Activated CD4-positive, alpha-beta memory T cell treated with anti-CD3 and anti-CD28 coated beads, Interleukin-2, amount 10 ng/mL, durations not matched to agents 7 days and 5 days (primary cell): ENCODE results near the gene GNA14. TPM values are rescaled to one million over a fixed set of nuclear protein-coding genes. Genes with fewer than 3 reads are reported as not detected.

Source experiments
- CTCF ChIA-PET: fragments of 350-600 bp; sonication (Branson Sonifier 250); formaldehyde crosslinking; loops from one replicate; lab custom pipeline; 2021; ENCODE audit warnings: antibody characterized with exemption, inconsistent platforms; lab: Charles Lee
- POLR2A ChIA-PET: fragments of 350-600 bp; sonication (Branson Sonifier 250); formaldehyde crosslinking; loops from one replicate; lab custom pipeline; 2021; ENCODE audit warnings: antibody characterized with exemption; lab: Charles Lee
- DNase-seq: peaks from one replicate; pipeline ENCODE4 v3.0.0-alpha.2; 2020
- H3K27ac Mint-ChIP-seq: one replicate; pipeline ENCODE4 v1.8.0; 2021; ENCODE audit warnings: mild to moderate bottlenecking, mixed read lengths
- H3K27me3 Mint-ChIP-seq: one replicate; pipeline ENCODE4 v1.8.0; 2021; ENCODE audit warnings: mixed read lengths
- H3K36me3 Mint-ChIP-seq: one replicate; pipeline ENCODE4 v1.8.0; 2021; ENCODE audit warnings: low read depth, mixed read lengths
- H3K4me1 Mint-ChIP-seq: one replicate; pipeline ENCODE4 v1.8.0; 2021; ENCODE audit warnings: mixed read lengths
- H3K4me3 Mint-ChIP-seq: one replicate; pipeline ENCODE4 v1.8.0; 2021; ENCODE audit warnings: mild to moderate bottlenecking, mixed read lengths
- H3K9me3 Mint-ChIP-seq: one replicate; pipeline ENCODE4 v1.8.0; 2021; ENCODE audit warnings: mixed read lengths
- total RNA-seq, 2 experiments: library from RNA; stranded (reverse); gene quantifications; one replicate each; pipeline ENCODE4 v1.2.3, GENCODE V29; 2021

Gene GNA14
- total RNA-seq, 2 experiments from 2014 or later = not detected

DNA sequence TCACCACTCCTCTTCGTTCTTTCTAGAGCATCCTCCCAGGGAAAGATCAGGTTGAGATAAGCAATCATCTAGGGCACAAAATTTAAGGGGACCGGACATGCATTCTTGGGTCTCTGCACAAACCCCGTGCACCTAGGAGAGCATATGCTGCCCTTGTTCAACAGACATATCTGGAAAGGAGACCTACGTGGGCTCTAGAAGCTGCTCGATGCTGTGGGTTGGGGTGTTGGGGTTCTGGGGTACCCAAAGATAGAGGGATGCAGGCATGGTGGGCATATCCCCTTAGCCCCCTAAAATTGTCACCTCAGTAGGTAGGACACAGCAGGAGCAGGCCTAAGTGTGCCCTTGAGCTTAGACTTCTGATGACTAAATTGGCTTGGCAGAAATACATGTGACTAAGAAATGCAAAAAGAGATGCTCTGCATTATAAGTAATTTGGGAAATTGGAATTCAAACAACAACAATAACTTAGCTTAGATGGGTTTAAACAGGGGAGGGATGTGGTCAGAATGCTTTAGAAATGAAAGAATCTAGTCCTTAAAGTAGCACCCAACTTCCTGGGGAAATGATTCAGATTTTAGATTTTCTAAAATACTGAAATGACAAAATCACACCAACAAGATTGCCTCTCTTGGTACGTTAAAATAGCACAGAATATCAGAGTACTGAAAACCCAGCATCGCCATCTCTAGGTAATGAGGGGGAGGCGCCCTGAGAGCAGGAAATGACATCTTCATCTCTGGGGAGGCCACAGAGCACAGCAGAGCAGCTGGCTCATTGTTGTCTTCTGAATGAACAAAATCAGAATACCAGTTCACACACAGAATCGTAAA, 172.3 kb downstream of the GNA14 start:
- ChIA-PET POLR2A (interaction anchor here (0.9 to 1.8 kb wide), 6 partner anchors 10 to 299 kb away, joined by 3 to 13 read pairs (median 6); partner anchors contain the start of gene VPS13A), CTCF (interaction anchor here (1.0 to 3.6 kb wide), 5 partner anchors 9 to 20 kb away, joined by 3 to 70 read pairs (median 6); no protein-coding TSS in a partner anchor)
- H3K9me3 Mint-ChIP-seq = peaks cover 3% of the 10 kb centered on the region
- peak overlapping the region; percentile 54 for H3K4me3 Mint-ChIP-seq
- peaks cover 40% of the 10 kb centered on the region for H3K4me1 Mint-ChIP-seq
- no peaks in the 10 kb centered on the region for H3K27me3 Mint-ChIP-seq
- peak overlapping the region; percentile 99 for H3K27ac Mint-ChIP-seq
- peak; percentile 75 for DNase-seq
- peaks cover 21% of the 10 kb centered on the region for H3K36me3 Mint-ChIP-seq

DNA sequence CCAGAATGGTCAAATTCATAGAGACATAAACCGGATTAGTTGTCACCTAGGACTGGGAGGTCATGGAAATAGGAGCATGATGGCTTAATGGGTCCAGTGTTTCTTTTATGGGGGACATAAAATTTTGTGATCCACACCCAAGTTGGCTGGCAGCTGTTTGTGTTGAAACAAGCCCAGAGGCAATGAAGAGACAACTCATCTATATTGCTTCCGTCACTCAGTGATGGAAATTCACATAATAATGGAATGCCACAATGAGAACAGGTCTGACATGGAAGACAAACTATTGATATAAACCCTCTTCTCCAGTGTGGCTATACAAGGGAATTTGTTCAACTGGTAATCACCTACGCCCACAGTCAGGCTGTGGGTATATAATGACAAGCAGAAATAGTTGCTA, 173.2 kb downstream of the GNA14 start:
- Mint-ChIP-seq H3K36me3 (peaks cover 21% of the 10 kb centered on the region), H3K27me3 (no peaks in the 10 kb centered on the region), H3K4me3 (no peak overlapping the region), H3K27ac (peak overlapping the region; percentile 99), H3K9me3 (peaks cover 3% of the 10 kb centered on the region), H3K4me1 (peaks cover 40% of the 10 kb centered on the region)
- ChIA-PET POLR2A (interaction anchor here (1.8 kb wide), 1 partner anchor 18 kb away, joined by 6 read pairs; no protein-coding TSS in a partner anchor), CTCF (interaction anchor here (3.6 kb wide), 1 partner anchor 19 kb away, joined by 70 read pairs; no protein-coding TSS in a partner anchor)
- DNase-seq = no peak

DNA sequence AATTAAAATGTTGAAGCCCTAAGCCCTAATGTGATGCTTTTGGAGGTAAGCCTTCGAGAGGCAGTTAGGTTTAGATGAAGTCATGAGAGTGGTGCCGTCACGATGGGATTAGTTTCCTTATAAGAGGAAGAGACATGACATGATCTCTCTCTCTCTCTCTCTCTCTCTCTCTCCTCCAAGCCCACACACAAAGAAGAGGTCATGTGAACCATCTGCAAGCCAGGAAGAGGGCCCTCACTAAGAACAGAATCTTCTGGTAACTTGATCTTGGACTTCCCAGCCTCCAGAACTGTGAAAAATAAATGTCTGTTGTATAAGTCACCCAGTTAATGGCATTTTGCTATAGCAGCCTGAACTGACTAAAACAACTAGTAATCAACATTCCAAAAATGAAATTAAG, 175.5 kb downstream of the GNA14 start:
- peaks cover 3% of the 10 kb centered on the region for H3K9me3 Mint-ChIP-seq
- peaks cover 37% of the 10 kb centered on the region for H3K4me1 Mint-ChIP-seq
- POLR2A ChIA-PET = no interaction called here
- DNase-seq = no peak
- H3K27ac Mint-ChIP-seq = no peak overlapping the region
- no peaks in the 10 kb centered on the region for H3K27me3 Mint-ChIP-seq
- CTCF ChIA-PET = interaction anchor here (1.2 to 1.8 kb wide), 2 partner anchors 10 to 16 kb away, joined by 4 to 10 read pairs; no protein-coding TSS in a partner anchor
- no peak overlapping the region for H3K4me3 Mint-ChIP-seq
- H3K36me3 Mint-ChIP-seq = peaks cover 14% of the 10 kb centered on the region

DNA sequence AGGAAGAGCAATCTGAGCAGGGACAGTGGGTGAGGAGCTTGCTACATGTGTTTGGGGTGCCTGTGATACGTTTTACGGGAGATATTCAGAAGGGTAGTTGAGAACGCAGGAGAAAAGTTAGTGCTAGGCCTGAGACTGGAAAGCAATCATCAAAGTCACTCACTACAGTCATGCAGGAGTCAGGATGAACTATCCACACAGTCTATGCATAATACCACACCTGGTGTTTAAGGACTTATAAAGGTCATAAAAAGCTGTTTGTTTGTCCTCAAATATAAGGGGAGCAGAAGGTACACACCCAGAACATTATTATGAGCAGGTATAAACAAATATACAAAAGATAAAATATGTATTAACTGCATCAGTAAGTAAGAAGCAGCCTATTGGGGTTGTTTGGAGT, 176.6 kb downstream of the GNA14 start:
- ChIA-PET POLR2A (no interaction called here), CTCF (interaction anchor here (0.6 to 1.2 kb wide), 3 partner anchors 9 to 26 kb away, joined by 3 to 4 read pairs (median 3); no protein-coding TSS in a partner anchor)
- Mint-ChIP-seq H3K4me3 (no peak overlapping the region), H3K4me1 (peaks cover 32% of the 10 kb centered on the region), H3K27me3 (no peaks in the 10 kb centered on the region), H3K9me3 (peaks cover 3% of the 10 kb centered on the region), H3K36me3 (peaks cover 9% of the 10 kb centered on the region), H3K27ac (no peak overlapping the region)
- no peak for DNase-seq

DNA sequence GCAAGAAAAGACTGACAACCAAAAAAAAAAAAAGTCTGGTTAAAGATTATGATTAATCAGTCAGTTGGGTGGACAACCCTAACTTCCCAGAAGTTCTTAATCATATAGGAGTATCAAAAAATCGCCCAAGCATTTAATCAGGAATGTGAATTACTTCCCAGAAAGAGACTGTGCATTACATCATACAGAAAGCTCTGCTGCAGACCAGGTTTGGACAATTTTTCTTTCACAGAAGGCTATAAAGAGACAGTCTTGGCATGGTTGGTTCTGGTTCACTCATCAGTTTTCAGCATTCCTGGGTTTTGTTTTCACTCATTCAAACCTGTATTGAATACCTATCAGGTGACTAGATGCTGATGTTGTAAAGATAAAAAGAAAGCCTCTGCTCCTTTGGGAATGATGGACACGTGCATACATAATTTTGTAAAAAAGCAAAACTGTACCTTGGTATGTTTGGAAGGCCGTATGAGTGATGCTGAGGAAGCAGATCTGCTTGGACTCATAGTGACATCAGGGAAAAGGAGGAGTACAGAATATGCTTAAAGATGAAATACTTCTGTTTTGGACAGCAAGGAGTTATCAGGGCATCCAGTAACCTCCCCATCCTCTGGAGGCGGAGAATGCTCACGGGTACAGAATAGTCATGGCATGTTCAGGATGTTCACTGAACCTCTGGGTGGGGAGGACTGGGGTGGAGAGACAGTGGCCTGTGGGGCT, 178.4 kb downstream of the GNA14 start:
- DNase-seq = no peak
- H3K4me3 Mint-ChIP-seq = no peak overlapping the region
- POLR2A ChIA-PET = no interaction called here
- H3K27ac Mint-ChIP-seq = no peak overlapping the region
- CTCF ChIA-PET = interaction anchor here (1.2 to 4.4 kb wide), 2 partner anchors 13 kb away, joined by 4 to 35 read pairs; no protein-coding TSS in a partner anchor
- H3K36me3 Mint-ChIP-seq = peaks cover 9% of the 10 kb centered on the region
- peaks cover 19% of the 10 kb centered on the region for H3K4me1 Mint-ChIP-seq
- peaks cover 3% of the 10 kb centered on the region for H3K27me3 Mint-ChIP-seq
- H3K9me3 Mint-ChIP-seq = peaks cover 3% of the 10 kb centered on the region

DNA sequence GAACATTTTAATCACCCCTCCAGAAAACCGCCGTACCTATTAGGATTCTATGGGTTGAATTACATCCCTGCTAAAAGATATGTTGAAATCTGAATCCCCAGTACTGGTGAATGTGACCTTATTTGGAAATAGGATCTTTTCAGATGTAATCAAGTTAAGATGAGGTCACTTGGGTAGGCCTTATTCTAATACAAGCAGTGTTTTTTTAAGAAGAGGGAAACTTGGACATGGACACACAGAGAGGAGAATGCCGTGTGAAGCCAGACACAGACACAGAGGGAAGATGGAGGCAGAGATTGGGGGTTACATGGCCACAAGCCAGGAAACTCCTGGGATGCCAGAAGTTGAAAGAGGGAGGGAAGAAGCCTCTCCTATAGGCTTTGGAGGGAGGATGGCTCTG, 183.5 kb downstream of the GNA14 start:
- DNase-seq = no peak
- POLR2A ChIA-PET = no interaction called here
- peaks cover 13% of the 10 kb centered on the region for H3K4me1 Mint-ChIP-seq
- CTCF ChIA-PET = interaction anchor here (1.9 kb wide), 1 partner anchor 22 kb away, joined by 6 read pairs; no protein-coding TSS in a partner anchor
- no peaks in the 10 kb centered on the region for H3K36me3 Mint-ChIP-seq
- peaks cover 5% of the 10 kb centered on the region for H3K27me3 Mint-ChIP-seq
- H3K9me3 Mint-ChIP-seq = no peaks in the 10 kb centered on the region
- no peak overlapping the region for H3K4me3 Mint-ChIP-seq
- H3K27ac Mint-ChIP-seq = no peak overlapping the region

DNA sequence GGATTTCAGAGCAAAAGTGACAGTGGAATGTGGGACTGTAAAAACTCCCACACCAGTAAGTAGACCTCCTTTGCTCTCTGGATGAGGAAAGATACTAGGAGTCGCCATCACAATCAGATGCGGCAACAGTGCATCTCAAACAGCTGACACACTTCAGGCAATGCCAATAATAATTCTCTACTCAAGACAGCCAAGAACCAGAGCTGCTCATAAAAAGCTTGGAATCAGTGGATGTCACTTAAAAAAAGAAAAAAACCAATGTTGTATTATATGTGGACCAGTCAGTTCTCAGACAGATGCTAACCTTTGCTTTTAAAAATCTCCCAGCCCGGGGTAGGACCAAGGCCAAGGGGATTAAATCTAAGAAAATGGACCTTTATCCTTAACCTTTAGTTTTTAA, 185.0 kb downstream of the GNA14 start:
- no peaks in the 10 kb centered on the region for H3K36me3 Mint-ChIP-seq
- H3K27me3 Mint-ChIP-seq = peaks cover 5% of the 10 kb centered on the region
- H3K4me1 Mint-ChIP-seq = peaks cover 15% of the 10 kb centered on the region
- ChIA-PET POLR2A (no interaction called here), CTCF (interaction anchor here (1.3 kb wide), 1 partner anchor 9 kb away, joined by 4 read pairs; no protein-coding TSS in a partner anchor)
- H3K27ac Mint-ChIP-seq = no peak overlapping the region
- H3K9me3 Mint-ChIP-seq = no peaks in the 10 kb centered on the region
- H3K4me3 Mint-ChIP-seq = no peak overlapping the region
- DNase-seq = no peak

DNA sequence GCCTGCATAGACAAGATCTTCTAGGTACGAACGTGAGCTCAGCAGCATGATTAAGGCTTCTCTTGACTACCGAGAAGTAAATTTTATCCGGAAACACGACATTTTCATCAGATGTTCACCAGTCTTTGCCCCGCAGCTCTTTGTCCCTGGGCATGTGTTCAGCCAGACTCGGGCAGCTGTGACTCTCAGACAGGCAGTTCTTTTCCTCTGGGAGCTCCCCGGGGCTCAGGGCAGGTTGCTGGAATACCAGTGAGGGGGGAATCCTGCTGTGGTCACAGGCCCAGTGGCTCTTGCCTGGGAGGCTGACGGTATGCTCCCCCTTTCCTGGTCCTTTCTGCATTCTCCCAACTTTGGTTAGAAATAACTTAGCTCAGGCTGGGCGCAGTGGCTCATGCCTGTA, 186.1 kb downstream of the GNA14 start:
- Mint-ChIP-seq H3K27me3 (peaks cover 5% of the 10 kb centered on the region), H3K4me3 (no peak overlapping the region), H3K36me3 (no peaks in the 10 kb centered on the region), H3K9me3 (no peaks in the 10 kb centered on the region), H3K27ac (no peak overlapping the region), H3K4me1 (peaks cover 18% of the 10 kb centered on the region)
- no peak for DNase-seq
- ChIA-PET POLR2A (no interaction called here), CTCF (interaction anchor here (1.3 kb wide), 1 partner anchor 10 kb away, joined by 4 read pairs; no protein-coding TSS in a partner anchor)

DNA sequence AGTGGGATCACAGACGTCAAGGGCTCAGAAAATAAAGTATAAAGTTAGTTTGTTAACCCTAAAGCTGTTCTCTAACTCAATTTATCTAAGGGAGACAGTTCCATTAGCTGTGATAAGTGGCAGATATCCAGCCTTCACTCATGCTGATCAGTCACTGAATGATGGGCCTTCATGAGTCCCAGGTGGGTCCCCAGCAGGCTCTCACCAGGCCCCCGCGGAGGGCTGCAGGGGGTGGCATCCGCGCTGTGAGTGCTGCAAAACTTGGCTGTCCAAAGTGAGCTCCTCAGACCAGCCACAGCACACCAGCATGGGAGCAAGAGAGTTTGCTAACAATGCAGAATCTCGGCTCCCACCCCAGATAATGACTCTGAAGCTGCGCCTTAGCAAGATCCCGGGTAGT, 187.2 kb downstream of the GNA14 start:
- Mint-ChIP-seq H3K4me1 (peaks cover 9% of the 10 kb centered on the region), H3K36me3 (no peaks in the 10 kb centered on the region), H3K4me3 (no peak overlapping the region), H3K9me3 (no peaks in the 10 kb centered on the region), H3K27ac (no peak overlapping the region), H3K27me3 (peaks cover 5% of the 10 kb centered on the region)
- ChIA-PET POLR2A (interaction anchor here (1.0 kb wide), 1 partner anchor 28 kb away, joined by 4 read pairs; no protein-coding TSS in a partner anchor), CTCF (interaction anchor here (8.6 kb wide), 1 partner anchor 28 kb away, joined by 161 read pairs; no protein-coding TSS in a partner anchor)
- DNase-seq = no peak

DNA sequence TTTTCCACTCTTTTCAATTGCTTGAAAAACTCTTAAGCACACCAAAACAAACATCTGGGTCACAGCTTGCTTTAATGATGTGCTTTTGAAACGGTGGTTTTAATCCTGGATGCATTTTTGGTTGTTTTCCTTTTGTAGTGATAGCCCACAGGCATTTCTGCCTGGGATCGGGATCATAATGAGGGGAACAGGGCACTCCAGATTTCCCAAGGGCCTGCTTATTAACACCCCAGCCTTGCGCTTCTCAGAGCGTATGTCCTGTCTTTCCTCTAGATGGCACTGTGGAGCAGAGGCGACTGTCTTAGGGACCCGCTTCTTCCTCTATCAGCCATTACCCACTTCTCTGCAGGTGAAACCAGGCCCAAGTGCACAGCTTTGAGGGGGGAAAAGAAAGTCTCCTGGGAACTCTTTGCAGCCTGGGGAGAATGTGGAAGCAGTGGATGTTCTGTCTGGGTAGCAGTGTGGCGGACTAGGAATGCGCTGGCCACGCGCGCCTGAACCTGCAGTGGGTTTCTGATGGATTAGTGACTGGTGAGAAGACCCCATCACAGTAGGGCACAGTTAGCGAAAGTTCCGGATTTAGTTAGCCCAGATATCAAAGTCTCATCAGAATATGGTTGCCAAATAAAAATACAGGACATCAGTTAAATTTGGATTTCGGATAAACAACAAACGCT, 190.1 kb downstream of the GNA14 start:
- ChIA-PET CTCF (interaction anchor here (0.6 to 8.6 kb wide), 24 partner anchors 9 to 1041 kb away, joined by 3 to 161 read pairs (median 7); no protein-coding TSS in a partner anchor), POLR2A (interaction anchor here (1.2 to 1.8 kb wide), 2 partner anchors 17 to 30 kb away, joined by 5 to 6 read pairs; no protein-coding TSS in a partner anchor)
- no peaks in the 10 kb centered on the region for H3K9me3 Mint-ChIP-seq
- no peak overlapping the region for H3K4me3 Mint-ChIP-seq
- H3K4me1 Mint-ChIP-seq = peaks cover 13% of the 10 kb centered on the region
- H3K36me3 Mint-ChIP-seq = no peaks in the 10 kb centered on the region
- no peak overlapping the region for H3K27ac Mint-ChIP-seq
- DNase-seq = peak; percentile 72
- no peaks in the 10 kb centered on the region for H3K27me3 Mint-ChIP-seq

DNA sequence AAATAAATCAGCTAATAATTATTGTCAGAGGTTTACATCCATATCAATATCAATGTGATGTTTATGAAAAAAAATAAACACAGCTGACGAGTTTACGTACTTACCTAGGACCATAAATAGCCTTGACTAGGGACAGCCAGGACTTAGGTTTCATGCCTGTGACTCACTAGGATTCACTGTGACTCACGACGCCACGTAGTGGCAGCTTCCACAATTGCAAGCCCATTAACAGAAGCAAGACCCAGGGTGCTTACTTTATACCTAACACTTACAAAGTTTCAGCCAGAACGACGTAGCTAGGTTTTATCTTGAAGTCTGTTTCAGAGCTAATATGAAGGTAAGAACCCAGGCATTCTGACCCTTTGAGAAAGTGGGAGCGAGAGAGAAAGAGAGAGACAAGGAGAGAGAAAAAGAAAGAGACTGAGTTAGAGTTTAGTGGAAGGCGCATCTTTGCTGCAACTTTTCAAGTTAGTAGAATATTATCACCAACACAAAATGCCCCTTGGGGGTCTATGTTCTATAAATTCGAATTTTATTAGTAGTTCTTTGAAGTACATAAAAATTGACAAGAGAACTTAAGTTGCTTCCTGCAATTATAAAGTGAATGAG, 191.2 kb downstream of the GNA14 start:
- CTCF ChIA-PET = interaction anchor here (0.5 to 8.6 kb wide), 31 partner anchors 9 to 744 kb away, joined by 3 to 161 read pairs (median 5); no protein-coding TSS in a partner anchor
- Mint-ChIP-seq H3K4me1 (peaks cover 13% of the 10 kb centered on the region), H3K9me3 (no peaks in the 10 kb centered on the region), H3K27me3 (no peaks in the 10 kb centered on the region), H3K36me3 (no peaks in the 10 kb centered on the region), H3K27ac (no peak overlapping the region), H3K4me3 (no peak overlapping the region)
- DNase-seq = peak; percentile 87
- POLR2A ChIA-PET = interaction anchor here (0.9 to 1.8 kb wide), 3 partner anchors 18 to 80 kb away, joined by 3 to 6 read pairs (median 5); no protein-coding TSS in a partner anchor
